HG03354 (cell line): Measurements from ENCODE around the gene MAP4K1.
"Not testable (repeated sequence)": the region's sequence is repeated elsewhere in the genome, so short reads cannot be mapped to it uniquely, and the experiment has no call there.

Experiments used
- ATAC-seq: cut with Tn5 transposase; IDR thresholded peaks from one replicate; pipeline ENCODE4 v1.9.1; 2021; ENCODE audit warnings: mild to moderate bottlenecking; ENCODE audit not compliant: unreplicated experiment, poor library complexity, severe bottlenecking

Gene MAP4K1

DNA sequence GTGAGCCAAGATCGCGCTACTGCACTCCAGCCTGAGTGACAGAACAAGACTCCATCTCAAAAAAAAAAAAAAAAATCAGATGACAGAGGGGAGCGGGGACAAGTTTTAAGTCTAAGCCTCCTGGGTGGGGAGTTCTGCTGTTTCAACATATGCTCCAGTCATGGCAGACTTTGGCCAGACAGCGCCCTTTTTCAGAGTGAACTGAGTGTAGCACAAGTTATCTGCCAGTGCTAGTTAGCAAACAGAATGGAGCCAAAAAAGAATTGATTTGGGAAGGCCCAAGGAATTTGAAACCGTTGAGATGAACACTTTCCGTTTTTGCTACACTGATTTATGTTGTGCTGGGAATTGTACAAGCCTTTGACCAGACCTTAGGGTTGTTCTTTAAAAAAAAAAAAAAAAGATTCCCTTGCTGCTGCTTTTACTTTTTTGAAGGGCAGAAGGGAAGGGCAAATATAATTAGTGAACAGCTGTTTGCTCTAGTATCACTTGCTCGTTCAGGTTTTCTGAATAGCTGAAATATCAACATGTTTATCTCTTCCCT, 35.3 kb upstream of the MAP4K1 start:
- ATAC-seq: no peak

GRCh38 chr19:38650911-38651584, 33.3 kb upstream of the MAP4K1 start:
- ATAC-seq: no peak

DNA sequence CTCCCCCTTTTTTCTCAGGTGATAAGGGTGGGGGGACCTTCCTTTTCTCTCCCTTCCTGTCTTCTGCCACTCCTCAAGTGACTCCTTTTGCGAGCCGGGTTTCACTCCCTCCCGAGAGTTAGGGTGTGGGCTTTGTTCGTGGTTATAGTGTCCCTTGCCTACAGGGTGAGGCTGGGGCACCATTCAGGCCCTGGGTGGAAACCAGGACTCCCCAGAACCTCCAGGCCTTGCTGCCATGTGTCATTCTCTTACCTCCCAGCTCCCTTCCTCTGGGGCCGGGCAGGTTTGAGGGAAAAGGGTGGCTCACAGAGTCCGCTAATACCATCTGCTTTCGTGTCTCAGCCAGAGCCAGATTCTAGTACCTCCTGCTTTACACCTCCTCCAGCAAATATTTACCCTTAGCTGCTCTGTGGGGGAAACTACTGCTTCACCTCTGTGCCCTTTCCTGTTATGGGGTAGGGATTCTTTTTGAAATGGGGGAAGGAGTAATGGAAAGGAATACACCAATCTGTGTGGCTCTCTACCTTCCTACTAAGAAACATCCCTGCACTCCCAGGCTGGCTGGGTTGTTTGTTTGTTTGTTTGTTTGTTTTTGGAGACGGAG, 32.5 kb upstream of the MAP4K1 start:
- no peak for ATAC-seq

GRCh38 chr19:38649305-38650171, 31.8 kb upstream of the MAP4K1 start:
- ATAC-seq: no peak

- ATAC-seq: no peak
Measured at GRCh38 chr19:38648769-38649304, 31.1 kb upstream of the MAP4K1 start.

DNA sequence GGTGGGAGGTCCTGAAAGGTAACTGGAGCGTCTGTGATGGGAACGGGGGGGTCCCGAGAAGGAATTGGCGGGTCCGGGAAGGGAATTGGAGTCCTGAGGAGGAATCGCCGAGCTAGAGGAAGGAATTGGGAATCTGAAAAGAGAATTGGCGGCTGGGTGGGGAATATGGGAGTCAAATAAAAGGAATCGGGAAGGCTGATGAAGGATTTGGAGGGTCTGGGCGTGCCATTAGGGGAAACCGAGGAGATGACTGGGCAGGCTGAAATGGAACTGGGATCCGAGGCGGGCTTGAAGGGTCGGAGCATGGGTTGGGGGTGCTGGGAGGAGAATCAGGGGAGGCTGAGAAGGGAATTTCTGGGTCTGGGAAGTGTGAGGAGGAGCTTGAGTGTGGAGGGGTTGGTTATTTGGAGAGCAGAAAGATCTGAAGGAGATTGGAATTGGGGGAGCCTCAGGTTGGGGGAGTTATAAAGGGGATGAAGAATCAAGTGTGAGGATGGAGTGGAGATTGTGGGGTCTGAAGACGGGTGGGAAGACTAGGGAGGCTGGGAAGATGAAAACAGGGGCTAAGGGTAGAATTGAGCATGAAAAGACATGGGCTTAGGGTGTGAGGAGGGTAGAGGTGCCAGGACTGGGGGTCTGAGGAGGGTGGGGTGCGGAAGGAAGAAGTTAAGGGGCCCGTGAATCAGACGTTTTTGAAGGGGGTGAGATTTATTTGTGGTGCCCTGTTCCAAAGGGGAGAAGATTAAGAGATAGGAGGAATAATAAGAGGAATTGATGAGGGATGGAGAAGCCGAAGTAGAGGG, 30.4 kb upstream of the MAP4K1 start:
- ATAC-seq: no peak

DNA sequence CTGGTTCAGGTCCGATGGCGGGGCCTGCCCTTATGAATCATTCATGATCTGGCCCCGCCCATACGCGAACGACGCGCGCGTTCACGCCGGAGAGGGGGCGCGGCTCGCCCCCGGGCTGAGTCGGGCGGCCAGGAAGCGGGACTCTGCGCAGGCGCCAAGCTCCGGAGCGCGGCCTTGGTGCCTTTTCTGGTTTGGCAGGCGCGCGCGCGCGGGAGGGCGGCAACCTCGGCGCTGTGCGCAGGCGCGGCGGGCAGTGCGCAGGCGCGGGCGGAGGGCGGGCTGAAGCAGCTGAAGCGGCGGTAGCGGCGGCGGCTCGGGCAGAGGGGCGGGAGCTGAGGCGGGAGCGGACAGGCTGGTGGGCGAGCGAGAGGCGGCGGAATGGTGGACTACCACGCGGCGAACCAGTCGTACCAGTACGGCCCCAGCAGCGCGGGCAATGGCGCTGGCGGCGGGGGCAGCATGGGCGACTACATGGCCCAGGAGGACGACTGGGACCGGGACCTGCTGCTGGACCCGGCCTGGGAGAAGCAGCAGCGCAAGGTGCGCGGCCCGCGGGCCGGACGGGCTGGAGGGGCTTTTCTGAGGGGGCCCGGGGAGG, 29.7 kb upstream of the MAP4K1 start, which contains the start of gene ACTN4:
ACTN4 (plus strand) TSS at position 282 of the 598 bp plus-strand sequence; CDS start at position 379, 97 bp downstream.
- ATAC-seq: peak; percentile 84

DNA sequence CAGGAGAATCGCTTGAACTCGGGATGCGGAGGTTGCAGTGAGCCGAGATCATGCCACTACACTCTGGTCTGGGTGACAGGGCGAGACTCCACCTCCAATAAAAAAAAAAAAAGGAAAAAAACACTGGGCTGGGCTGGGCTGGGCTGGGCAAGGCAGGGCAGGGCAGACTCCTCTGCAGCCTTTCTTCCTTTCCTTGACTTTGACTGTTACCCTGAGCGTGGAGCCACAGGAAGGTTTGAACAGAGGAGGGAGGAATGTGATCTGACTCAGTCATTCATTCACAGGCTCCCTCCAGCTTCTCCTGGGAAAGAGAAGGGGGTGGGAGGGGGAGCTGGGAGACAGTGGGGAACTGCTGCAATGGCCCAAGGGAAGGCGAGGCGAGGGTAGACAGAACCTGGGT, 27.0 kb upstream of the MAP4K1 start:
- no peak for ATAC-seq

- no peak for ATAC-seq
Measured at GRCh38 chr19:38642176-38642575, 24.4 kb upstream of the MAP4K1 start.

- ATAC-seq: no peak
Measured at GRCh38 chr19:38640368-38640767, 22.6 kb upstream of the MAP4K1 start.

DNA sequence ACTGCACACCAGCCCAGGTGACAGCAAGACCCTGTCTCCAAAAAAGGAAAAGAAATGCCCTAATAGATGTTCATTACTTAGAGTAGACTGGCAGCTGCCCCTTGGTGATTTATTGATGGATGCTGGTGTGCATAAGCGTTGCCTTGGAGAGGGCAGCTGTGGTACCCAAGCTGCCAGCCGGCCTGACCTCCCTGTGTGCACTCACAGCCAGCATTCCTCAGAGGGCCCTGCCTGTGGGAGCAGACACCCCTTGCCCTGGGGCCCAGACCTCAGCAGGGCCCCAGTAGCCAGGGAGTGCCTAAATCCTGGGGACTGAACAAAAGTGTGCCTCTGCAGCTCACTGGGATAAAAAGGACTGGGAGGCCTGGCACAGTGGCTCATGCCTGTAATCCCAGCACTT, 21.9 kb upstream of the MAP4K1 start:
- ATAC-seq: no peak

- ATAC-seq: no peak
Measured at GRCh38 chr19:38638461-38638860, 20.7 kb upstream of the MAP4K1 start.

DNA sequence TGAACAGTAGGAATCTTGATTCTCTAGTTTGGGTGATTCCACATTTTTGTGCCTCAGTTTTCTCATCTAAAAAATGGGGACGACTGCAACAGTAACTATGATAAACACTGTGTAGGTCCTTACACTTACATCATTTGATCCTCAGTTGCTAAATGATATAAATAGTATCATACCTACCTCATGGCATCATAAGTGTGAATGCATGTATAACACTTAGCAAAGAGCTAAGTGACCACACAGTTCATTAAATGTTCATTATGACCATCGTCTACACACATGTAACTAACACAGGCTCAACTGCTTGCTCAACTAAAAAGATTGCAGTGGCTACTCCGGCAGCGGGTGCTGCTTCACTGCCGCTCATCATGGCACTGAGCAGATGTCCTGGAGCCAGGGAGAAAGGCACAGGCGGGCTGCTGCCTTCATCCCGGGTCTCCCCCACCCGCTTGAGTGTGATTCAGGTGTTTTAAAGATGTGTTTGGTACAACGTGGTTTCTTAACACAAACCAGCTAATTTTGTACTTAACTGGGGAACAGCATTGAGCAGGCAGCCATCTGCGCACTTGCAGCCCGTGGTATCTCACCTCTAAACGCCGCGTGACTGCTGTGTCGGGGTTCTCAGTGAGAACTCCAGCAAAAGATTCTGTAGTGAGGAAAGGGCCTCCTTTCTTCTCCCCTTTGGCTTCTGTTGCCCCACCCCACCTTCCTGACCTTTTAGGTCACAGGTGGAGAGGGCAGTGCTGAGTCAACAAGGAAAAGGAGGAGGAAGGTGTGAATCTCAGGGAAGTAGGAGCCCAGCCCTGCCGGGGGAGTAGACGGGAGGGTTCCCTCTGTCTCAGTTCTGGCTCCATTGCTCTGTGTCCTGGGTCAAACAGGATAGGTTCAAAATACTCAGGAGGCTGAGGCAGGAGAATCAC, 18.0 kb upstream of the MAP4K1 start:
- ATAC-seq: no peak

DNA sequence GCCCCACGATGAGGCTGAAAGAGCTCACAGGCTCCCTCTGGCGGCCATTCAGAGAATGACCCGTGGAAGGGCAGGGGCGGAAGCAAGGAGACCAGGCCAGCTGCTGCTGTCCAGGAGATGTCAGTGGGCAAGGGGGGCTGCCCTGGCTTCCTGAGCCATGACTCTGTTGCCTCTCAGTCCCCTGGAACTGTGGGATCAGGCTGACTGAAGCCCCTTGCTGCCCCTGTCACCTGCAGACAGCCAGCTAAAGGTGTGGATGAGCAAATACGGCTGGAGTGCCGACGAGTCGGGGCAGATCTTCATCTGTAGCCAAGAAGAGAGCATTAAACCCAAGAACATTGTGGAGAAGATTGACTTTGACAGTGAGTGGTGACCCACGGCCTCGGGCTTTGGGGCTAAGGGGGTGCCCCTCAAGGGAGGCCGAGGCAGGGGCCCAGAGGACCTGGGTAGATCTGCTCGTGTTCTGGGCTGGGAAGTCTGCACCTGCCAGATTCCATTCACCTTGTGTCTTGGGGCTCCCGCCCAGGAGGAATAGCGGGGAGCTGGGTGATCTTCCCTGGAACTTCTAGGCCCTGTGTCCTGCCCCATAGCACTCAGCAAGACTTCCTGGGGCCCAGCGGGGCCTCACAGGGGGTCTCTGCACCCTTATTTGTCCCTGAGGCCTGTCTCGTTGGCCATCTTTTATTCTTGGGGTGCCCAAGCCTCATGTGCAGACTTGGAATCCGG, 17.2 kb upstream of the MAP4K1 start:
- ATAC-seq: no peak

DNA sequence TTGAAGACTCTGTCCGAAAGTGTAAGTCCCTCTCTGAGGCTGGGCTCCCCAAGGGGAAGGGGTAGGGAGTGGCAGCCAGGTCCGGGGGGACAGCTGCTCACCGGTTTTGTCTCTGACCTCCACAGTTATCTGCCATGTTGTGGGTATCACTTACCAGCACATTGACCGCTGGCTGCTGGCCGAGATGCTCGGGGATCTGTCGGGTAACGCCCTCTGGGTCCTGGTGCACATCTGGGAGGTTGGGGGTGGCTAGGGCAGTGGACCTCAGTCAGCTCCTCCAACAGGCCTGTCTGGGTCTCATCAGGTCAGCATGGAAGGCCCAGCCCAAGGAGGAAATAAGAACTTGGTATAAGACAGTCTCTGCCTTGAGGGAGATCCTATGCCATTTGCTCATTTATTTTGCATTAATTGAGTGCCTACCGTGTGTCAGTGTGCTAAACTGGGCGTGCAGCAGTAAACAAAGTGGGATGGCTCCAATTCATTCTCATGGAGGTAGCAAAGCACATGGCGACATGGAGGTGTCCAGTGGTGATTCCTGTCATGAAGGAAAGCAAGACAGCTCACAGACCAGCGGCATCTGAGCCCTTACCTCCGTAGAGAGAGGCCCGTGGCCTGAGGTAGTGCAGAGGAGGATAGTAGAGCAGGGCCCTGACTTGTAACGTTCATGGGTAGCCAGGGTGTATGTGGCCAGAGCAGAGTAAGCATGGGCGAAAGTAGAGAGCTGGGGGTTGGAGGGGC, 14.9 kb upstream of the MAP4K1 start:
- ATAC-seq: no peak

DNA sequence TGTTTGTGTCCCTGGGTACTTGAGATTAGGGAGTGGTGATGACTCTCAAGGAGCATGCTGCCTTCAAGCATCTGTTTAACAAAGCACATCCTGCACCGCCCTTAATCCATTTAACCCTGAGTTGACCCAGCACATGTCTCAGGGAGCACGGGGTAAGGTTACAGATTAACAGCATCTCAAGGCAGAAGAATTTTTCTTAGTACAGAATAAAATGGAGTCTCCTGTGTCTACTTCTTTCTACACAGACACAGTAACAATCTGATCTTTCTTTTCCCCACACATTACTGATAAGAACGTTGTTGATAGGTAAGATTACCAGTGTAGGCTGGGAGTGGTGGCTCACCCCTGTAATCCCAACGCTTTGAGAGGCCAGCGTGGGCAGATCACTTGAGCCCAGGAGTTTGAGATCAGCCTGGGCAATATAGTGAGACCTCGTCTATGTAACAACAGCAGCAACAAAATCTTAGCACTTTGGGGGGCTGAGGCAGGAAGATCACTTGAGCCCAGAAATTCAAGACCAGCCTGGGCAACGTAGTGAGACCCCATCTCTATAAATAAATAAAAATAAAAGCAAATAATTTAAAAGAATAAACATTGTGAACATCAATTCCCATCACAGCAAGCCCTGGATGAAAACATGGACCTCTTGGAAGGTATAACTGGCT, 14.2 kb upstream of the MAP4K1 start:
- ATAC-seq: not testable (repeated sequence)
